Femur (tissue), 1 donor: ENCODE data around the gene SOWAHA.
"Not testable (repeated sequence)": the region's sequence is repeated elsewhere in the genome, so short reads cannot be mapped to it uniquely, and the experiment has no call there.

Source experiments
- DNase-seq: peaks from one replicate; pipeline ENCODE4 v3.0.0-alpha.2; 2017

The SOWAHA gene

DNA sequence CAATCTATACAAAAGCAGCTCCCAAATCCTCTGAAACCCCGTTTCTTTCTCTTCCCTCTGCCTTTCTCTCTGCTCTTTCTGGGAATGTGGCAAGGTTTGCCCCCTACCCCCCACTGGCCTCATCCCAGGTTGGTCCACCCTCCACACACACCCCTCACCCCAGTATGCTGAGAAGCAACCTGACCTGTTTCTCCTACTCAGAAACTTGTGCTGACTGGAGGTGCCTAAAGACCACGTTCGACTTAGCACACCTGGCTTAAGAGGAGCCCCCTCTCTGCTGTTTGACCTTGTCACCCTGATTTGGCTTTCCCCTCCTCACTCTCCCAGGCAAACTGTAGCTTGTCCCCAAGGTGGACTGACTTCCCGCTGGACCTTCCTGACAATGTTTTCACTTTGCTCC, 35.0 kb upstream of the SOWAHA start:
- no peak for DNase-seq

DNA sequence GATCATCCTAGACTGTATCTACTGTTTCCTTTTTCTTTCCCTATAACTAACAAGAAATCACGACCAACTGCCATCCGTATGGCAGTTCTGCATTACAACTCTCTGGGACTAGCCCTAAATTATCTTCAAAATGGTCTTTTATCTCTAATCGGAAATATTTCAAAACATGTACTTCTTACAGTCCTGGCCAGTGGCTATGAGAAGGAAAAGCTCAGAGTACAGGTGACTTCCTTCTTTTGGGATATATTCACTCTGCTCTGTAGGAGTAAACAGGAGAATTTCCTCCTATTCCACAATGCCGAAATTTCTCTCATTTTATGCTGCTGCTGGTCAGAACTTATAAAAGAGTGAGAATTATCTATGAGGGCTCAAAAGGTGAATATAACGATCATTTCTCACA, 34.2 kb upstream of the SOWAHA start:
- no peak for DNase-seq

DNA sequence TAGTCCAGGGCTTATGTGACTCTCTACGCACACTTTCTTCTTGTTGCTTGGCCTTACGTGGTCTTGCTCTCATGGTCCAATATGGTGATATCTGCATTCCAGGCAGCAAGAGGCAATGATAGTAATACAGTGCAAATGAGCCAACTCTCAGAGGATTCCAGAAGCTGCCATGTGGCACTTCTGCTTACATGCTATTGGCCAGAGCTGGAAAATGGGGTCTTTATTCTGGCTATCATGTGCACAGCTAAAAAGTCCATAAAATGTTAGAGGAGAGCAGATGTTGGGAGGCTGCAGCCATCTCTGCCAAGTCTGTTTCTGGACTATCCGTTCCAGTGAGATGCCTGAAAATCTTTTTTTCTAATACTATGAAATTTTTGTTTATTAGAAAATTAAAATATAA, 33.1 kb upstream of the SOWAHA start:
- no peak for DNase-seq

DNA sequence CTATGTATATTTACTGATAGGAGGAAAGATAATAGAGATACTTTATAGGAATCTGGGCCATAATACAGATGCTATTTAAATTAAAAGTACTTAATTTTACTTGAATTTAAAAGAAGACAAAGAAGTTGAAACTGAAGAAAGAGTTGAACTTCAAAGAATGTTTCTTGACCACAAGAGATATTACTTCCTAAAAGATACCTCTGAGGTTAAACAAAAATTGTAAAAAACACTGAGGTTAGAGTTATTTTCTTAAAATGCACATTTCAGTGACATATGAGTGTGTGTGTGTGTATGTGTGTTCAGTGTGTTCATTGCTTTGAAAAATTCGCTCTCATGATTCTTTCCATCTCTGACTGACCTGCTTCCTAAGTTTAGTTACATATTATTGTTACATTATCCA, 32.5 kb upstream of the SOWAHA start:
- DNase-seq, result no peak

DNA sequence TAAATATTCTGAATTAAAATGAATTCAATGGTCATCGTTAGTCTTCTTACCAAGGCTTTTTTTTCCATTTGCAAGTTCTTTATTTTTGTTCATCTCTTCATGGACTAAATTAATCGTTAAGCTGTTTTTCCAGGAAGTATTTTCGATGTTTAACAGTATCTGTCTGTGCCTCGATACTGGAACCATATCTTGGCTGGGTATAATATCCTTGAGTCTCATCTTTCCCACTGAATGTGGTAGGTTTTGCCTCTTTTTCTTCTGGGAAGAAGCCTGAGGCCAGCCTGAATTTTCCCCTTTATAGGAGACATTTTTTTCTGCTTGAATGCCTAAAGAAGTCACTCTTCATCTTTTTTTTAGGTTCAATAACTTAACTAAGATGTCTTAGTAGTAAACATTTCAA, 32.1 kb upstream of the SOWAHA start:
- DNase-seq, result no peak

DNA sequence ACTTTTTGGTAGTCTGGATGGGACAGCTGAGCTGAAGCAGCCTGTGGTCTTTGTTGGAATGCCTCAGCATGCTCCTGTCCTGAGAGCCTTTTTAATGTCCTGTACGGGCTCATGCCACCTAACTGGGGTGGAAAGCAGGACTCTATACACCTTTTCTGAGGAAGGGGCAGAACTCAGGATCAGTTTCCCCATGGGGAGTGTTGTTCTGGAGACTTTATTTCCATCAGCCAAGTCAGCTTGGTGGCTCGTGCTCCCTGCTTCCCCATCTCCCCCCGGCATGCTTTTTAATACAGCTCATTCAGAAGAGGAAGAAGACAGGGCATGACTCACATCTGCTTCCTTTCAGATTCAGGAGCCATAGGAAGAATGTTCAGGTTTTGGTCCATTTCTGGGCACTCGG, 31.0 kb upstream of the SOWAHA start:
- DNase-seq, result no peak

DNA sequence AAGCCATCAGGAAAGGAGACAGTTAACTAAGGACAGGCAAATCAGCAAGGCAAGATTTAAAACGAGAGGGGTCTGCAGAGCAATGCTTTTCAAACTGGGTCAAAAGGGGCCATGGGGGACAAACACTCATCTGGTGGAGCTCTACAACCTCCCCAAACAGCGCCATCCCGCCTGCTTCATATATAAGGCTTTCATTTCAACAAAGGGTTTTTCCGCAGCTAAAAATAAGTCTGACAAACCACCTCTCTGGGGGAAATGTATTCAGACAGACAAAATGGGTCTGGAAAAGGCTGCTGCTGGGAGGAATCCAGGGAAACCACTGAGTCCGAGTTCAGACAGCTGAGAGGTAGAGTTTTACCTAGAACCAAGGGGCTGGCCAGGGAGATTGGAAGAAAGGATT, 27.7 kb upstream of the SOWAHA start:
- no peak for DNase-seq

DNA sequence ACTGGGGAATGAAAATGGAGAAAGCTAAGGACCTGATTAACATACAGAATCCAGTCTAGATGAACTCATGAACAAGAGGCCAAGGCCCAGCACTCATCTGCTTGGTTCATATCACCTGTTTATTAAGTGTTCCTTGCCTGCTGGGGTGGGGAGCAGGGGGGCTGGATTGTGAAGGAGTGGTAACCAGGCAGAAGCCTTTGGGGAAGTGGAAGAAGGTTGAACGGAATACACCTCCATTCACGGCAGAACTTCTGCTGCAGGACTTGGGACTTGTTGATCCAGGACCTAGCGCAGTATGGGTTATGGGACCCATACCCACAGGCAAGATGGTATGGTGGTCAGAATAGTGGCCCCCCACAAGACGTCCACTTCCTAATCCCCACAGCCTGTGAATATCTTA, 27.2 kb upstream of the SOWAHA start:
- DNase-seq, result no peak

DNA sequence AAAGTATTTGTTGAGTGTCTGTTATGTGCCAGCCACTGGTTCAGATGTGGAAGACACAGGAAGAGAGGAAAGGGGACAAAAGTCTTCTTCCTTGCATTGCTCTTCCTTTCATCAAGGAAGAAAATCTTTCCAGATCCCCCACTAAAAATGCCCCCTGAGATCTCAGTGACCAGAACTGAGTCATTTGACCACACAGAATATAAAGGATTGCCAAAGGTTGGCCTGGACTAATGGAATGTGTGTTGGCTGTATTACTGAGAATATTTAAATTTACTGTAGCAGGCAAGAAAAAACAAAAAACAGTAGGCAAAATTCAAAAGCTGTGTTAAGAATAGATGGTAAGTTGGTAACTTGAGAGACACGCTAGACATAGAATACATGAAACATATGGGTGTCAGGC, 26.0 kb upstream of the SOWAHA start:
- DNase-seq, result no peak

DNA sequence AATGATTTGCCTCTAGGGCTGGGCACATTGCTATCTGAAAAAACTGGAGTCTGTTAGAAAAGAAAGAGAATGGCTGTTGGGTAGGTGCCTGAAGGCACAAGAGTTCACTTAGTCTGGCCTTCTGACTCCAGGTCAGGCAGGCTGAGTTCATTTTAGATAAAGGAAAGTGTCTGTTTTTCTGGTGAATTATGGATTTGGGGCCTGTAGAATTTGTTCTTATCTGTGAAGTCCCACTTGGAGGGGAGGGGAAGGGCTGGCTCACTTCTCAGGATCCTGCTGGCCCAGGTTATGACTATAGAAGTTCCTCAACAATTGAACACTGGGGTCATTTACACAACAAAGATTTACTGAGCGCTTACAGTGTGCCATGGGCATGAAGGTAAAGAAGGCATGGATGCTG, 24.6 kb upstream of the SOWAHA start:
- no peak for DNase-seq

DNA sequence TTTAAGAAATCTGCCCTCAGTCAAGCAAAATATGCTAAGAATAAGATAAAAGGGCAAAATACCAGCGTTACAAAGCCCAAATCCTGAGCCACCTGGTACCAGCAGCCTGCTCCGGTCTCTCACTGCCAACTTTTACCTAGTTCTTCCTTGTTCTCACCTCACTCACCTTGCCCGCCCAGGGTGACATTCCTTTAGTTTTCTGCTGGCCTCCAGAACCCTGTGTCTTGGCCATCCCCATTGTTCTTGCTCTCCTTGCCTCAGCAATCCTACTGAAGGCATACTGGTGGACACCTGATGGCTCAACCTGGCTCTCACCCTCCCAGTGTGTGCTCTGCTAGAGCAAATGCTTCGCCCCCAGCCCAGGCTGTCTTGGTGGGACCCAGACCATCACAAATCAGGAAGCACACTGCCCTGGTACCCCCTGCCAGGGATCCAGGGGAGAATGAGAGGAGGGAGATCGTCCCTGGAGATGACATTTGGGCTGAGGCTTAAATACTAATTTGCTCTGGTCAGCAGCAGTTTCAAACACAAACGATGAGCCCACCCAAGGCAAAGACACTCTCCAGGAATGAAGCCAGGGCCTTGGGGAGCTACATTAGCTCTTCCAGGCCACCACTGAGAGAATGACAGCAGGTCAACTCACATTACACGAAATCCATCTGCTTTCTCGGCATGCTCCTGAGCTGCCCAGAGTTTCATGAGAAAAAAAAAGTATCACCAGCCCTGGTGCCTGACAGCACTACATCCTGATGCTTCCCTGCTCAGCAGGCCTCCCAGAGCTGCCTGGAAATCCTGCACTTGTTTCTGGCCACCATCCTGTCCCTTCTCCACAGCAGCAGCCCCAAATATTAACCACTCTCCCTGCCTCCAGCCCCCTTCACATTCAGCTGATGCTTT, 23.9 kb upstream of the SOWAHA start:
- DNase-seq, result no peak

DNA sequence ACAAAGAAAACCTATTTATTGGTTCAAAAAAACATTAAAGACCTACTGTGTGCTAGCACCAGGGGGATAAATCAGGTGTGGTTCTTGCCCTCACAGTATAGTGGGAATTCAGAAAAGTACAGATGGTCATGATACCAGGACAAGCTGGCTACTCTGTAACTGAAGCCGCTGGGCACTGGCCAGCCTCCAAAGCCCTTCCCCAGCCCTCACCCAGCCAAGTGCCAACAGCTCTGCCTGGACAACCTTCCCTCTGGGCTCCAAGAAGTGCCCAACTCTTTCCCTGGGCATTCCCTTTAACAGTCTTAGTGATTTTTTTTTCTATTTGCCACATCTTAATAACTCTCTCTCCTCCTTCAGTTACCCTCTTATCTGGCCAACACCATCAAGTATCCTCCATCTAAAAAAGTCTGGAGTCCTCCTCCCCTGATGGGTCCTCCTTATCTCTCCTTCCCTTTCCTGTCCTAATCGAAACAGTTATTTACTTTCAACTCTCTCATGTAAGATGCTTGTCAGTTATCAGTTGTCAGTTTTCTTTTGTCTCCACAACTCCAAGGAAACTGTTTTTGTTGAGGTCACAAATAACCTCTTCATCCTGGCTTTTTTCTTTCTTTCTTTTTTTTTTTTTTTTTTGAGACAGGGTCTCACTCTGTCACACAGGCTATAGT, 22.8 kb upstream of the SOWAHA start:
- DNase-seq, result no peak

DNA sequence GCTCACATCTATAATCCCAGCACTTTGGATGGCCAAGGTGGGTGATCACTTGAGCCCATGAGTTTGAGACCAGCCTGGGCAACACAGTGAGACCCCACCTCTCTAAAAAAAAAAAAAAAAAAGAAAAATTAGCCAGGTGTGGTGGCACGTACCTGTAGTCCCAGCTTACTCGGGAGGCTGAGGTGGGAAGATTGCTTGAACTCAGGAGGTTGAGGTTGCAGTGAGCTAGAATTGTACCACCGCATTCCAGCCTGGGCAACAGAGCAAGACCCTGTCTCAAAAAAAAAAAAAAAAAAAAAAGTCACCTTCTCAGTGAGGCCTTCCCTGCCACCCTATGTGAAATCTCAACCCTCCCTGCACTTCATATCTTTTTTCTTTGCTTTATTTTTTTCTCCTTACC, 22.1 kb upstream of the SOWAHA start:
- DNase-seq, result no peak

DNA sequence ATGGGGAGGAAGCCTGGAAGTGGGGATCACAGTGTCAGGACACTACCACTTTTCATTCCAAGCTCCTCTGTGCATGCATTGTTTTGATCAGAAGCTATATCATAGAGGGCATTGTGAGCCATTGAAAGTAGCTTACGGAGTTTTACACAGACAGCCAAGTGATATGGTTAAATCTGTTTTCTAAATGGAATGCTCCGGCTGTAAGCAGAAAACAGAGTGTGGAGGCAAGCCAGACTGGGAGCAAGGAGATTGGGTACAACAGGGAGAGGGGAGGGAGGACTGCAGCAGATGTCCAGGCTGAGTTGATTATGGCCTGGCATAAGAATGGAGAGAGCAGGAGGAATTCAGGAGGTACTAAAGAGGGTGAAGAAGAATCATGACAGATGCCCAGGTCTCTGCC, 15.5 kb upstream of the SOWAHA start:
- no peak for DNase-seq

DNA sequence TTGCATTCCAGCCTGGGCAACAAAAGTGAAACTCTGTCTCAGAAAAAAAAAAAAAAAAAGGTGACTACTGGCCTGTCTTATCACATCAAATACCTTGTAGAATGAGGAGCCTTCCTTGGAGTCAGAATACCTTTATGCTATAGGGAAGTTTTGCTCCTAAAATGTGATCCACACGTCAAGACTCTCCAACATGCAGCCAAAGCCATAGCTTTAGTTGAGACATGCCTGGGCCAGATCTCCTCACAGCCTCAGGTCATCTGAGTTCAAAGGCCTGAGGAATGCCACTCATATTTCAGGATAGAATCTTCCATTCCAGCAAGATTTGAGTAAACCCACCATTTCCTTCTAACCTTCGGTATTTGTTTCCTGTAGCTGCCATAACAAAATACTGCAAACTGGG, 13.7 kb upstream of the SOWAHA start:
- no peak for DNase-seq

DNA sequence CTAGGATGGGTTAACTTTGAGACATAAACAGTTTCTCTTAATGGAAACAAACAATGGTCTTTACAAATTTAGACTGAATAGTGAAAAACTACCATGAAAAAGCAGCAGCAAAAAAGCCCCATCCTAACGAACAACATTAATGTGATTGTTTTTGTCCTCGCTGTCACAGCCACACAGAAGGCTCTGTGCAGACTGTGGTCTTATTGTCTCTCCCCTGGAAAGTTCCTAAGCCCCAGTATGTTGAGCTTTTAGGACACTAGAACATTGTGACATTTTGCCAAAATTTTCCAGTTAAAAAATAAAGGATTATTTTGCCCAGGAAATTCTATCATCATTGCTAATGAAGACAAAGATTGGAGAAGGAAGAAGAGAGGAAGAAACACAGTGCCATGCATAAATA, 12.6 kb upstream of the SOWAHA start:
- DNase-seq, result no peak

DNA sequence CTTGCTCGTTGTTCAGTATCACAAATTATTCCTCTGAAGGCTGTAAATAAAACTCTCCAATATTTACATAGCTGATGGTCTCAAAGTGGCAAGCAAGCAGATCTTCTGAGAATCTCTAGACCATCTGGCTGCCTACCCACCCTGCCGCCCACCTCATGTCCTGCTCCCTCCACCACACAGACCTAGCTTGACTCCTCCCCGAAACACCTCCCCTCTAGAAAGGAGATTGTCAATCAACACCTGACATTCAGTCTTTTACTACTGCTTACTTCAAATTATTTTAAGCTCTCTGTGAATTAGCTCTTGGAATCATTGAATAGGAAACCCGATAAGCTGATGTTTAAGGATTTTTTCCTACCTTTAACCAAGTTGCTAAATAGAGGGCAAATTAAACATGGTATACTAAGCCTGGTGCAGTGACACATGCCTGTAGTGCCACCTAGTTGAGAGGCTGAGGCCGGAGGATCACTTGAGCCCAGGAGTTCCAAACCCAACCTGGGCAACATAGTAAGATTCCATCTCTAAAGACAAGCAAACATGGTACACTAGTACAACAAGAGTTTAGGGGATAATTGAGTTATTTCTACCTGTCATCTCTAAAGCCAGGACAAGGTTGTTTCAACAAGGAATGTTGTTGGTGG, 10.9 kb upstream of the SOWAHA start:
- no peak for DNase-seq

DNA sequence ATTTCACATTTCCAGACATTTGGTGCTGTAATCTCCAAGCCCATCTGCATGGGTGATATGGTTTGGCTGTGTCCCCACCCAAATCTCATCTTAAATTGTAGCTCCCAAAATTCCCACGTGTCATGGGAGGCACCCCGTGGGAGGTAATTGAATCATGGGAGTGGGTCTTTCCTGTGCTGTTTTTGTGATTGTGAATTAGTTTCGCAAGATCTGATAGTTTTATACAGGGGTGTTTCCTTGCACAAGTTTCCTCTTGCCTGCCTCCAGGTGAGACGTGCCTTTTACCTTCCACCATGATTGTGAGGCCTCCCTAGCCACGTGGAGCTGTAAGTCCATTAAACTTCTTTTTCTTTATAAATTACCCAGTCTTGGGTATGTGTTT, 10.4 kb upstream of the SOWAHA start:
- DNase-seq, result not testable (repeated sequence)

DNA sequence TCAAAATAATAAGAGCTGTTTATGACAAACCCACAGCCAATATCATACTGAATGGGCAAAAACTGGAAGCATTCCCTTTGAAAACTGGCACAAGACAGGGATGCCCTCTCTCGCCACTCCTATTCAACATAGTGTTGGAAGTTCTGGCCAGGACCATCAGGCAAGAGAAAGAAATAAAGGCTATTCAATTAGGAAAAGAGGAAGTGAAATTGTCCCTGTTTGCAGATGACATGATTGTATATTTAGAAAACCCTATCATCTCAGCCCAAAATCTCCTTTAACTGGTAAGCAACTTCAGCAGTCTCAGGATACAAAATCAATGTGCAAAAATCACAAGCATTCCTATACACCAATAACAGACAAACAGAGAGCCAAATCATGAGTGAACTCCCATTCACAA, 8.9 kb upstream of the SOWAHA start:
- not testable (repeated sequence) for DNase-seq

DNA sequence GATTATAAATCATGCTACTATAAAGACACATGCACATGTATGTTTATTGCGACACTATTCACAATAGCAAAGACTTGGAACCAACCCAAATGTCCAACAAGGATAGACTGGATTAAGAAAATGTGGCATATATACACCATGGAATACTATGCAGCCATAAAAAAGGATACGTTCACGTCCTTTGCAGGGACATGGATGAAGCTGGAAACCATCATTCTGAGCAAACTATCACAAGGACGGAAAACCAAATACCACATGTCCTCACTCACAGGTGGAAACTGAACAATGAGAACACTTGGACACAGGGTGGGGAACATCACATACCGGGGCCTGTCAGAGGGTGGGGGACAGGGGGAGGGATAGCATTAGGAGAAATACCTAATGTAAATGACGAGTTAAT, 7.2 kb upstream of the SOWAHA start:
- DNase-seq, result not testable (repeated sequence)

DNA sequence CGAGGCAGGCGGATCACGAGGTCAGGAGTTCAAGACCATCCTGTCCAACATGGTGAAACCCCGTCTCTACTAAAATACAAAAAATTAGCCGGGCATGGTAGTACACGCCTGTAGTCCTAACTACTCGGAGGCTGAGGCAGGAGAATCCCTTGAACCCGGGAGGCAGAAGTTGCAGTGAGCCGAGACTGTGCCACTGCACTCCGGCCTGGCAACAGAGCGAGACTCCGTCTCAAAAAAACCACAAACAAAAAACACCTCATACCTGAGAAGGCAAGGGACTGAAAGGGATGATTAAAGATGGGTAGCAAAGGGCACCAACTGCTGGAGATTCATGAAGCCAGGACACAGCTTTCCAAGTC, 6.3 kb upstream of the SOWAHA start:
- not testable (repeated sequence) for DNase-seq

DNA sequence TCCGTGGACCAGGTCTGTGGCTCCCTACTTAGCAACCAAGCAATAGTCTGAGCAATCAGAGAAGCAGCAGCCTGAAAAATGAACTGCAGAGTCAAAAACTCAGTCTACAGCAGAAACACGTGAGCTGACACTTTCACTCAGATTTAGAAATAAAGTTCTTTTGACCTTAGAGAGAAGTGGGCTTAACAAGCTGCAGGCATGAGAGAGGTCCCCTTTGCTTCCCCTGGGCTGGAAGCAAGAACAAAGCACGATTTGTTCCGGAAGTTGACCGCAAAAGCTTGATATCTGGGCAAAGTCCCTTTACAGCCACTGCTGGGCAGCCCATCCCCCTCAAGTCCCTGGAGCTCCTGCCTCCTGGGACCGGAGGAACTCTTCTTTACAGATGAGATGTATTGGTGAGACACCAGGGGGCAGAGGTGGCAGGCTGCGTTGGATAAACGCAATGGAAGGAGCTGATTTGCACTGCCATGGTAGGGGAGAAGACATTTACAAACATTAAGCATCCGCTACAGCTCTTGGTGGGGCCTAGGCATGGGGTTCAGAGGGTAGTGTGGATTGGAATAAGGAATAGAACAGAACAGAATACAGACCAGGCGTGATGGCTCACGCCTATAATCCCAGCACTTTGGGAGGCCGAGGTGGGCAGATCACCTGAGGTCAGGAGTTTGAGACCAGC, 5.8 kb upstream of the SOWAHA start:
- no peak for DNase-seq

DNA sequence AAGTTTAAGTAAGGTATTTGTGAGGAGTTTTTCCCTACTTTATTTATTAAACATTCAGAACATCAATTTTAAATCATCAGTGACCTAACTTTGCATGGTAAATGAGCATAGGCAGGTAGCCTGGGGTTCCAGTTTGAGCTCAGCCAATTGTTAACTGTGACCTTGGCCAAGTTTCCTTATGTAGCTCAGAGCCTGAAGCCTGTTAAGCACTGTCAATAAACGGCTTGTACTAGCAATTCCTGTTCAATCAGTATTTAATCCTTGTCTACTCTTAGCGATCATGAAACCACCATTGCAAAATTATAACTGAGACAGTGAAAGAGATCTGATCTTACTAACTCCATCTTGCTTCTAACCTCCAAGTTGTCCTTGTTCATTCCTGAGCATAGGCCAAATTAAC, 4.7 kb upstream of the SOWAHA start:
- DNase-seq, result no peak

DNA sequence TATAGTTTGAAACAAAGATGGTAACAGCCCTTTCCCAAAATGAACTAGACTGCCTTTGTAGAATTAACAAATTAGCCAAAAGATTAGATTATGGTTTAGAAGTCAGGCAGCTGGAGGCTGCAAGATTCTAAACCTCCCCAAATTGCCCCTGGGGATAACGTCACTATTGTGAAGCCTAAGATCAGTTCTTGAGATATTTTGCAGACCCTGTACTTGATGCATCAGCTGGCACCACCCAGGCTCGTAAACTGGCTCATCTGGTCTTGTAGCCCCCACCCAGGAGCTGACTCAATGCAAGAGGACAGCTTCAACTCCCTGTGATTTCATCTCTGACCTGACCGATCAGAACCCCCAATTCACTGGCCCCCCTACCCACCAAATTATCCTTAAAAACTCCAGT, 4.2 kb upstream of the SOWAHA start:
- DNase-seq, result no peak
